GM19239 (cell line): ENCODE data around the gene TMEM63C.

Experiments used
- DNase-seq: peaks from one replicate; pipeline ENCODE4 v3.0.0; 2011; ENCODE audit warnings: low spot score; ENCODE audit not compliant: insufficient read length
- FAIRE-seq: peaks from 2 replicates; lab custom pipeline; 2011; peaks lifted over from hg19 to GRCh38; lab: Jason Lieb, UNC

Gene TMEM63C

GRCh38 chr14:77302926-77303325 lies 121.3 kb downstream of the TMEM63C start:
- no peak for DNase-seq
- no peak for FAIRE-seq

DNA sequence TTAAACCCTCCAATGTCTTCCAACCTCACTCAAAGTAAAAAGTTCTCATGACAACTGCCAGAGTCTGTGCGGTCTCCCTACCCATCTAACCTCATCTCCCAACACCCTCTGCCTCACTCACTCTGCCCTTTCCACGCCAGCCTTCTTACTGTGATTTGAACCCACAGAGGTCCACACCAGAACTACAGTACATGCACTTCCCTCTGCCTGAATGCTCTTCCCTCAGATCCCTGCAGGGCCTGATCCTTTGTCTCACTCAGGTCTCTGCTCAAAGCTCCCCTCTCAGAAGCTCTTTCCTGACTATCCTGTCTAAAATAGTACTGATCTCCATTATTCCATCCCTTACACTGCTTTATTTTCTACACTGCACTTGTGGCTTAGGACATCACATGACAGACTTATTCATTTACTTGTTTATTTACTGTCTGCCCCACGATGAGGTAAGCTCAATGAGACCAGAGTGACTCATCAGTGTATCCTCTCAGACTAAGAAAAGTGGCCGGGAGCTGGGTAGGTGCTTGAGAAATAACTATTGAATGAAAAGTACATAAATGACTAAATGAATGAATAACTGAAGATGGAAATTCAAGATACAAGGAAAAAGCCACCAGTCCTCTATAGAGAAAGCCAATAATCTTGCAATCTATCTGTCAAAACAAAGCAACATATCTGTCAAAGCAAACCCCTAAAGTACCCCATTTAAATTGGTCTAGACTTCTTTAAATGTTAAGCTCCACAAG lies 122.0 kb downstream of the TMEM63C start:
- no peak for FAIRE-seq
- DNase-seq: no peak

GRCh38 chr14:77305696-77306095 lies 124.1 kb downstream of the TMEM63C start:
- FAIRE-seq: no peak
- DNase-seq: no peak

GRCh38 chr14:77306416-77306815 lies 124.8 kb downstream of the TMEM63C start:
- DNase-seq: no peak
- no peak for FAIRE-seq

GRCh38 chr14:77306851-77307496 lies 125.4 kb downstream of the TMEM63C start:
- DNase-seq (no peak), FAIRE-seq (no peak)
